ENCODE measurements around the gene CDC6.

- no peak for TF ChIP-seq CTCF (IDR thresholded peaks at IDR 0.05)
- TF ChIP-seq POLR2A (IDR thresholded peaks at IDR 0.05) = no peak
These were observed 16.3 kb downstream of the CDC6 start for GRCh38 chr17:40303708-40304551.
